K562 (cell line): ENCODE results near the gene NCOA3. TPM values are rescaled to one million over a fixed set of nuclear protein-coding genes. Genes with fewer than 3 reads are reported as not detected.
A peak's percentile ranks its signal among the peaks of the same experiment; 100 is the strongest.

Experiments used
- ATAC-seq: fragments of 200-7000 bp; cut with Tn5 transposase; 3 replicates; pipeline ENCODE4 v1.9.1; 2020; ENCODE audit warnings: moderate library complexity
- BruUV-seq: library from RNA; stranded (reverse); fragments of 400-500 nt; replicated peaks from 2 replicates; lab custom pipeline; 2021; lab: Mats Ljungman, UMichigan
- CTCF ChIA-PET: fragments of 300-600 bp; formaldehyde crosslinking; extraction: SDS; loops from one replicate; lab custom pipeline; 2021; ENCODE audit warnings: low intra/inter-chr PET ratio; lab: Yijun Ruan, JAX
- POLR2A ChIA-PET: fragments of 300-600, 350-650 bp; sonication (Branson Sonifier 250); formaldehyde crosslinking; extraction: SDS; loops from one replicate; lab custom pipeline; 2021; ENCODE audit warnings: antibody characterized with exemption, inconsistent platforms; lab: Yijun Ruan, JAX
- DNase-seq, 4 experiments: peaks; one replicate each; pipeline versions ENCODE4 v3.0.0 to v3.0.0-alpha.2; 2011 to 2018; ENCODE audit warnings: low spot score in 3 of 4, mixed read lengths in 3 of 4; ENCODE audit errors: extremely low read depth in 1 of 4
- FAIRE-seq: peaks from 2 replicates; lab custom pipeline; 2011; peaks lifted over from hg19 to GRCh38; lab: Jason Lieb, UNC
- H2AFZ ChIP-seq: 2 replicates; pipeline ENCODE4 v1.6.0; 2011; ENCODE audit warnings: low read depth, low read length, control low read depth, inconsistent platforms
- H3K27ac ChIP-seq: fragments of 200-600 bp; 3 replicates; pipeline ENCODE4 v1.8.0; 2011; ENCODE audit warnings: low read depth, mild to moderate bottlenecking, control low read depth, inconsistent platforms, low read length, moderate library complexity, mixed read lengths; ENCODE audit errors: extremely low read depth
- H3K27me3 ChIP-seq, 2 experiments: fragments of 300-600 bp in 1 of 2; 2 replicates in 1 of 2; 3 replicates in 1 of 2; pipeline versions ENCODE4 v1.6.0 to v1.8.0; 2011; ENCODE audit warnings: inconsistent platforms in 2 of 2, low read length in 2 of 2, mild to moderate bottlenecking in 1 of 2, mixed read lengths in 1 of 2, moderate library complexity in 1 of 2; ENCODE audit not compliant: control insufficient read depth in 2 of 2, insufficient read depth in 2 of 2
- H3K36me3 ChIP-seq: fragments of 300-600 bp; 3 replicates; pipeline ENCODE4 v1.8.0; 2011; ENCODE audit warnings: mild to moderate bottlenecking, low read length, inconsistent platforms; ENCODE audit not compliant: control insufficient read depth, insufficient read depth
- H3K4me1 ChIP-seq, 2 experiments: fragments of 200-600 bp in 1 of 2; replicated peaks in 1 of 2; 2 replicates in 1 of 2; 3 replicates in 1 of 2; pipeline versions ENCODE4 v1.5.1 to v1.8.0; 2011; ENCODE audit warnings: inconsistent platforms in 2 of 2, low read length in 2 of 2, mild to moderate bottlenecking in 1 of 2, mixed read lengths in 1 of 2, moderate library complexity in 1 of 2; ENCODE audit not compliant: control insufficient read depth in 2 of 2, insufficient read depth in 2 of 2
- H3K4me2 ChIP-seq: 2 replicates; pipeline ENCODE4 v1.6.1; 2011; ENCODE audit warnings: low read length, control low read depth, inconsistent platforms, mixed read lengths; ENCODE audit not compliant: insufficient read depth
- H3K4me3 ChIP-seq: fragments of 200-600 bp; sonication (generic), shearing (Covaris generic); 2 replicates; pipeline ENCODE4 v1.5.1; 2016; ENCODE audit warnings: control low read depth, inconsistent platforms
- H3K79me2 ChIP-seq: fragments of 200-600 bp; 3 replicates; pipeline ENCODE4 v1.8.0; 2011; ENCODE audit warnings: low read length, inconsistent platforms; ENCODE audit not compliant: control insufficient read depth, insufficient read depth
- H3K9ac ChIP-seq, 2 experiments: 2 replicates each; pipeline versions ENCODE4 v1.6.0 to v1.6.1; 2011; ENCODE audit warnings: low read depth in 2 of 2, low read length in 2 of 2, control low read depth in 1 of 2, inconsistent platforms in 1 of 2, mild to moderate bottlenecking in 1 of 2, mixed read lengths in 1 of 2; ENCODE audit not compliant: insufficient read depth in 1 of 2
- H3K9me1 ChIP-seq: one replicate; pipeline ENCODE4 v1.6.0; 2011; ENCODE audit warnings: inconsistent platforms, mild to moderate bottlenecking, low read length, moderate library complexity; ENCODE audit not compliant: control insufficient read depth, insufficient read depth
- H3K9me3 ChIP-seq: replicated peaks from 2 replicates; pipeline ENCODE4 v1.5.1; 2011; ENCODE audit warnings: low read depth, low read length, inconsistent platforms; ENCODE audit not compliant: control insufficient read depth, insufficient read depth
- H4K20me1 ChIP-seq: replicated peaks from 2 replicates; pipeline ENCODE4 v1.6.1; 2011; ENCODE audit warnings: low read length, inconsistent platforms, mixed read lengths; ENCODE audit not compliant: control insufficient read depth, insufficient read depth
- KDM5B ChIP-seq: fragments of 200-600 bp; sonication (generic); IDR thresholded peaks from 2 replicates; pipeline ENCODE4 v1.6.1; 2012; ENCODE audit warnings: low read depth, mild to moderate bottlenecking, moderate library complexity, low read length, control low read depth, inconsistent platforms; ENCODE audit not compliant: insufficient replicate concordance
- ZBTB11 ChIP-seq, 3 experiments: fragments of 200-800 bp in 1 of 3; fragments of 250-450 bp in 1 of 3; fragments of 450-650 bp in 1 of 3; sonication (Bioruptor Pico) in 1 of 3; sonication (Bioruptor generic) in 1 of 3; formaldehyde crosslinking in 1 of 3; IDR thresholded peaks; 2 replicates each; pipeline versions ENCODE4 v1.6.1 to v1.8.0; 2016 to 2022; ENCODE audit warnings: mild to moderate bottlenecking in 2 of 3, missing genetic modification characterization in 2 of 3, missing compliant biosample characterization in 1 of 3, moderate library complexity in 1 of 3
- ZNF121 ChIP-seq: sonication (generic); formaldehyde crosslinking; conservative IDR thresholded peaks from 2 replicates; pipeline ENCODE4 v1.8.0; 2022; ENCODE audit warnings: missing genetic modification reagents
- ZNF318 ChIP-seq, 2 experiments: fragments of 450-650 bp; IDR thresholded peaks; 2 replicates each; pipeline ENCODE4 v1.6.1; 2016; ENCODE audit warnings: mild to moderate bottlenecking in 2 of 2, borderline replicate concordance in 1 of 2, low read depth in 1 of 2, moderate library complexity in 1 of 2
- WGBS: fragments of 100-300 bp; shearing (Covaris generic); methylation state at CpG from one replicate; pipeline ENCODE4 v1.1.6; 2016; ENCODE audit warnings: low coverage, mixed read lengths; ENCODE audit not compliant: insufficient coverage; ENCODE audit errors: missing lambda C conversion rate; 5-methylcytosine and 5-hydroxymethylcytosine counted together
- in situ Hi-C: fragments of 300-500 bp; cut with MboI; formaldehyde crosslinking; loops from 4 replicates; pipeline ENCODE4 v1.15.0; 2018; ENCODE audit warnings: inconsistent platforms, mixed read lengths
- intact Hi-C: fragments of 100-400 bp; cut with micrococcal nuclease; formaldehyde crosslinking; loops from 2 replicates; pipeline ENCODE4 v1.14.2; 2022
- polyA plus RNA-seq, 8 experiments: library from polyadenylated mRNA; depleted of rRNA in 4 of 8; stranded (reverse) in 5 of 8; unstranded in 3 of 8; fragments of >200 nt; fragmentation: Nextera tagmentation in 2 of 8; fragmentation: Illumina TruSeq in 1 of 8; extraction: Ambion mirVana in 2 of 8; extraction: Trizol in 1 of 8; gene quantifications; 2 replicates each; pipeline versions ENCODE4 v1.2.1 to v1.2.3, GENCODE V29; 2011 to 2014; ENCODE audit warnings: inconsistent platforms in 1 of 8, missing spikeins in 1 of 8
- total RNA-seq, 7 experiments: library from RNA; depleted of rRNA in 6 of 7; stranded (reverse); fragments of >200 nt in 6 of 7; fragmentation: Illumina TruSeq in 2 of 7; extraction: Trizol in 2 of 7; gene quantifications; 2 replicates each; pipeline versions ENCODE4 v1.2.1 to v1.2.3, GENCODE V29; 2011 to 2021; ENCODE audit warnings: low replicate concordance in 1 of 7

Gene NCOA3
- total and polyA plus RNA-seq, 9 of the 15 experiments (the other 6 are each of a cell fraction or from before 2014, with no cell fraction given) = 3.2 to 24.3 (median 14.4) TPM

GRCh38 chr20:47568019-47568418 is 66.3 kb downstream of the NCOA3 start (continued):
- TF ChIP-seq KDM5B = no peak
- TF ChIP-seq ZBTB11 (CRISPR knock-in tag; IDR thresholded peaks at IDR 0.05) = peak in 1 of 3 experiments; percentile 49; a peak in 1 of 6 replicates

- CTCF ChIA-PET = no interaction called here
- Histone ChIP-seq H3K9ac (no peak overlapping the region), H3K4me2 (no peak overlapping the region), H3K4me1 (peaks cover 12 to 25% of the 10 kb centered on the region in 2 experiments), H2AFZ (no peak overlapping the region), H3K9me1 (no peaks in the 10 kb centered on the region), H3K36me3 (no peaks in the 10 kb centered on the region), H3K27me3 (no peaks in the 10 kb centered on the region), H3K9me3 (no peaks in the 10 kb centered on the region), H3K4me3 (no peak overlapping the region), H3K27ac (no peak overlapping the region), H4K20me1 (no peaks in the 10 kb centered on the region), H3K79me2 (peaks cover 43% of the 10 kb centered on the region)
- DNase-seq = no peak
- no peak for ATAC-seq
- in situ Hi-C loops = no loop called here
- no TSS peak for BruUV-seq
- no peak for FAIRE-seq
- intact Hi-C loops = no loop called here
- POLR2A ChIA-PET = interaction anchor here (1.1 kb wide), 2 partner anchors 9 to 10 kb away, joined by 3 to 5 read pairs; no protein-coding TSS in a partner anchor
- 87% methylated on average over 5 of the region's 6 CpGs for WGBS
- TF ChIP-seq ZNF121 (CRISPR knock-in tag) (peak; percentile 95), ZNF318 (IDR thresholded peaks at IDR 0.05; ENCODE audit: borderline replicate concordance in 1 of 2, low read depth in 1 of 2) (no peak)
Observed at GRCh38 chr20:47568837-47569410, 67.2 kb downstream of the NCOA3 start.
